H1 (cell line): ENCODE results near the gene FITM1. TPM values are rescaled to one million over a fixed set of nuclear protein-coding genes. Genes with fewer than 3 reads are reported as not detected.

Source experiments
- BRCA1 ChIP-seq: IDR thresholded peaks from 2 replicates; pipeline ENCODE4 v1.6.1; 2012; ENCODE audit warnings: low read depth, low read length, improper control_type of control experiment
- CHD1 ChIP-seq: IDR thresholded peaks from 2 replicates; pipeline ENCODE4 v1.6.1; 2012; ENCODE audit warnings: low read depth, low read length, improper control_type of control experiment
- CTBP2 ChIP-seq: IDR thresholded peaks from 2 replicates; pipeline ENCODE4 v1.7.0; 2011; ENCODE audit warnings: borderline replicate concordance, mild to moderate bottlenecking, moderate library complexity, mixed read lengths, low read length; ENCODE audit not compliant: insufficient read depth, insufficient read length
- RAD21 ChIP-seq, 2 experiments: IDR thresholded peaks in 1 of 2; conservative IDR thresholded peaks in 1 of 2; 2 replicates each; pipeline ENCODE4 v1.6.1; 2011; ENCODE audit warnings: low read depth in 2 of 2, low read length in 2 of 2, improper control_type of control experiment in 1 of 2, inconsistent platforms in 1 of 2, mild to moderate bottlenecking in 1 of 2, moderate library complexity in 1 of 2
- TBP ChIP-seq: IDR thresholded peaks from 2 replicates; pipeline ENCODE4 v1.6.1; 2011; ENCODE audit warnings: low read depth, low read length, improper control_type of control experiment
- ZNF274 ChIP-seq: IDR thresholded peaks from 2 replicates; pipeline ENCODE4 v1.7.0; 2012; ENCODE audit warnings: low read length, borderline replicate concordance; ENCODE audit errors: extremely low read depth
- polyA plus RNA-seq, 7 experiments: library from polyadenylated mRNA; depleted of rRNA in 3 of 7; stranded (reverse) in 5 of 7; unstranded in 2 of 7; fragments of >200 nt in 5 of 7; fragments of 200-250 nt in 2 of 7; gene quantifications; 1 replicate in 5 of 7; 2 replicates in 1 of 7; 4 replicates in 1 of 7; pipeline versions ENCODE4 v1.2.1 to v1.2.3, GENCODE V29; 2011 to 2013; ENCODE audit warnings: missing spikeins in 2 of 7, mixed read lengths in 2 of 7
- total RNA-seq: library from RNA; stranded (reverse); fragmentation: NEBNext Ultra II Directional; extraction: Animal tissue kit (Norgen Biotek cat#: 25700); gene quantifications from 2 replicates; pipeline ENCODE4 v1.2.1, GENCODE V29; 2021
- TF ChIP-seq, protein P1 (sequence below): fragments of 300-600 bp; sonication (generic); IDR thresholded peaks from 2 replicates; pipeline ENCODE4 v1.7.1; 2012; ENCODE audit warnings: low read length, moderate library complexity, mild to moderate bottlenecking, inconsistent platforms; ENCODE audit not compliant: insufficient replicate concordance
- TF ChIP-seq, protein P2 (sequence below): IDR thresholded peaks from 2 replicates; pipeline ENCODE4 v1.6.1; 2012; ENCODE audit warnings: low read length, inconsistent platforms

The FITM1 gene
- total and polyA plus RNA-seq, 2 of the 8 experiments (the other 6 are each of a cell fraction or from before 2014, with no cell fraction given), result 0.53 to 0.76 TPM

GRCh38 chr14:24102357-24103048, 28.0 kb upstream of the FITM1 start (continued):
- TF ChIP-seq, protein P1, sequence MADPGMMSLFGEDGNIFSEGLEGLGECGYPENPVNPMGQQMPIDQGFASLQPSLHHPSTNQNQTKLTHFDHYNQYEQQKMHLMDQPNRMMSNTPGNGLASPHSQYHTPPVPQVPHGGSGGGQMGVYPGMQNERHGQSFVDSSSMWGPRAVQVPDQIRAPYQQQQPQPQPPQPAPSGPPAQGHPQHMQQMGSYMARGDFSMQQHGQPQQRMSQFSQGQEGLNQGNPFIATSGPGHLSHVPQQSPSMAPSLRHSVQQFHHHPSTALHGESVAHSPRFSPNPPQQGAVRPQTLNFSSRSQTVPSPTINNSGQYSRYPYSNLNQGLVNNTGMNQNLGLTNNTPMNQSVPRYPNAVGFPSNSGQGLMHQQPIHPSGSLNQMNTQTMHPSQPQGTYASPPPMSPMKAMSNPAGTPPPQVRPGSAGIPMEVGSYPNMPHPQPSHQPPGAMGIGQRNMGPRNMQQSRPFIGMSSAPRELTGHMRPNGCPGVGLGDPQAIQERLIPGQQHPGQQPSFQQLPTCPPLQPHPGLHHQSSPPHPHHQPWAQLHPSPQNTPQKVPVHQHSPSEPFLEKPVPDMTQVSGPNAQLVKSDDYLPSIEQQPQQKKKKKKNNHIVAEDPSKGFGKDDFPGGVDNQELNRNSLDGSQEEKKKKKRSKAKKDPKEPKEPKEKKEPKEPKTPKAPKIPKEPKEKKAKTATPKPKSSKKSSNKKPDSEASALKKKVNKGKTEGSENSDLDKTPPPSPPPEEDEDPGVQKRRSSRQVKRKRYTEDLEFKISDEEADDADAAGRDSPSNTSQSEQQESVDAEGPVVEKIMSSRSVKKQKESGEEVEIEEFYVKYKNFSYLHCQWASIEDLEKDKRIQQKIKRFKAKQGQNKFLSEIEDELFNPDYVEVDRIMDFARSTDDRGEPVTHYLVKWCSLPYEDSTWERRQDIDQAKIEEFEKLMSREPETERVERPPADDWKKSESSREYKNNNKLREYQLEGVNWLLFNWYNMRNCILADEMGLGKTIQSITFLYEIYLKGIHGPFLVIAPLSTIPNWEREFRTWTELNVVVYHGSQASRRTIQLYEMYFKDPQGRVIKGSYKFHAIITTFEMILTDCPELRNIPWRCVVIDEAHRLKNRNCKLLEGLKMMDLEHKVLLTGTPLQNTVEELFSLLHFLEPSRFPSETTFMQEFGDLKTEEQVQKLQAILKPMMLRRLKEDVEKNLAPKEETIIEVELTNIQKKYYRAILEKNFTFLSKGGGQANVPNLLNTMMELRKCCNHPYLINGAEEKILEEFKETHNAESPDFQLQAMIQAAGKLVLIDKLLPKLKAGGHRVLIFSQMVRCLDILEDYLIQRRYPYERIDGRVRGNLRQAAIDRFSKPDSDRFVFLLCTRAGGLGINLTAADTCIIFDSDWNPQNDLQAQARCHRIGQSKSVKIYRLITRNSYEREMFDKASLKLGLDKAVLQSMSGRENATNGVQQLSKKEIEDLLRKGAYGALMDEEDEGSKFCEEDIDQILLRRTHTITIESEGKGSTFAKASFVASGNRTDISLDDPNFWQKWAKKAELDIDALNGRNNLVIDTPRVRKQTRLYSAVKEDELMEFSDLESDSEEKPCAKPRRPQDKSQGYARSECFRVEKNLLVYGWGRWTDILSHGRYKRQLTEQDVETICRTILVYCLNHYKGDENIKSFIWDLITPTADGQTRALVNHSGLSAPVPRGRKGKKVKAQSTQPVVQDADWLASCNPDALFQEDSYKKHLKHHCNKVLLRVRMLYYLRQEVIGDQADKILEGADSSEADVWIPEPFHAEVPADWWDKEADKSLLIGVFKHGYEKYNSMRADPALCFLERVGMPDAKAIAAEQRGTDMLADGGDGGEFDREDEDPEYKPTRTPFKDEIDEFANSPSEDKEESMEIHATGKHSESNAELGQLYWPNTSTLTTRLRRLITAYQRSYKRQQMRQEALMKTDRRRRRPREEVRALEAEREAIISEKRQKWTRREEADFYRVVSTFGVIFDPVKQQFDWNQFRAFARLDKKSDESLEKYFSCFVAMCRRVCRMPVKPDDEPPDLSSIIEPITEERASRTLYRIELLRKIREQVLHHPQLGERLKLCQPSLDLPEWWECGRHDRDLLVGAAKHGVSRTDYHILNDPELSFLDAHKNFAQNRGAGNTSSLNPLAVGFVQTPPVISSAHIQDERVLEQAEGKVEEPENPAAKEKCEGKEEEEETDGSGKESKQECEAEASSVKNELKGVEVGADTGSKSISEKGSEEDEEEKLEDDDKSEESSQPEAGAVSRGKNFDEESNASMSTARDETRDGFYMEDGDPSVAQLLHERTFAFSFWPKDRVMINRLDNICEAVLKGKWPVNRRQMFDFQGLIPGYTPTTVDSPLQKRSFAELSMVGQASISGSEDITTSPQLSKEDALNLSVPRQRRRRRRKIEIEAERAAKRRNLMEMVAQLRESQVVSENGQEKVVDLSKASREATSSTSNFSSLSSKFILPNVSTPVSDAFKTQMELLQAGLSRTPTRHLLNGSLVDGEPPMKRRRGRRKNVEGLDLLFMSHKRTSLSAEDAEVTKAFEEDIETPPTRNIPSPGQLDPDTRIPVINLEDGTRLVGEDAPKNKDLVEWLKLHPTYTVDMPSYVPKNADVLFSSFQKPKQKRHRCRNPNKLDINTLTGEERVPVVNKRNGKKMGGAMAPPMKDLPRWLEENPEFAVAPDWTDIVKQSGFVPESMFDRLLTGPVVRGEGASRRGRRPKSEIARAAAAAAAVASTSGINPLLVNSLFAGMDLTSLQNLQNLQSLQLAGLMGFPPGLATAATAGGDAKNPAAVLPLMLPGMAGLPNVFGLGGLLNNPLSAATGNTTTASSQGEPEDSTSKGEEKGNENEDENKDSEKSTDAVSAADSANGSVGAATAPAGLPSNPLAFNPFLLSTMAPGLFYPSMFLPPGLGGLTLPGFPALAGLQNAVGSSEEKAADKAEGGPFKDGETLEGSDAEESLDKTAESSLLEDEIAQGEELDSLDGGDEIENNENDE, result no peak
- TF ChIP-seq TBP, result no peak
- no peak for TF ChIP-seq ZNF274
- TF ChIP-seq RAD21 (IDR thresholded peaks at IDR 0.05 in 1 of 2, conservative IDR thresholded peaks at IDR 0.05 in 1 of 2; ENCODE audit: low read depth in 2 of 2, low read length in 2 of 2), result no peak
- no peak for TF ChIP-seq CTBP2
- no peak for TF ChIP-seq BRCA1
- TF ChIP-seq, protein P2, sequence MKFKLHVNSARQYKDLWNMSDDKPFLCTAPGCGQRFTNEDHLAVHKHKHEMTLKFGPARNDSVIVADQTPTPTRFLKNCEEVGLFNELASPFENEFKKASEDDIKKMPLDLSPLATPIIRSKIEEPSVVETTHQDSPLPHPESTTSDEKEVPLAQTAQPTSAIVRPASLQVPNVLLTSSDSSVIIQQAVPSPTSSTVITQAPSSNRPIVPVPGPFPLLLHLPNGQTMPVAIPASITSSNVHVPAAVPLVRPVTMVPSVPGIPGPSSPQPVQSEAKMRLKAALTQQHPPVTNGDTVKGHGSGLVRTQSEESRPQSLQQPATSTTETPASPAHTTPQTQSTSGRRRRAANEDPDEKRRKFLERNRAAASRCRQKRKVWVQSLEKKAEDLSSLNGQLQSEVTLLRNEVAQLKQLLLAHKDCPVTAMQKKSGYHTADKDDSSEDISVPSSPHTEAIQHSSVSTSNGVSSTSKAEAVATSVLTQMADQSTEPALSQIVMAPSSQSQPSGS, result no peak
- TF ChIP-seq CHD1, result no peak
